Caki2 (cell line): ENCODE data around the gene CTSE. TPM values are rescaled to one million over a fixed set of nuclear protein-coding genes. Genes with fewer than 3 reads are reported as not detected.
A peak's percentile ranks its signal among the peaks of the same experiment; 100 is the strongest.

Experiments
- DNase-seq: peaks from one replicate; pipeline ENCODE4 v3.0.0-alpha.2; 2015; ENCODE audit warnings: low read depth
- in situ Hi-C: cut with HindIII; loops from 2 replicates; pipeline ENCODE4 v1.10.0; 2016; ENCODE audit warnings: low sequenced_read_pairs, low pct_unique_long_range_greater_than_20kb, mixed read lengths
- total RNA-seq: library from RNA; depleted of rRNA; stranded (reverse); fragments of >200 nt; shearing (Covaris generic); gene quantifications from 2 replicates; pipeline ENCODE4 v1.2.3, GENCODE V29; 2014; ENCODE audit warnings: low replicate concordance

The CTSE gene
- total RNA-seq, 1 experiment from 2014 or later = 0.54 TPM

GRCh38 chr1:205980237-205980870 is 43.3 kb downstream of the CTSE start:
- in situ Hi-C loops = no loop called here
- no peak for DNase-seq

- no peak for DNase-seq
- in situ Hi-C loops = loop anchor here (5.0 kb wide), 1 partner anchor 52 kb away; no protein-coding TSS in a partner anchor
Observed at GRCh38 chr1:205979301-205979700, 44.4 kb downstream of the CTSE start.

- DNase-seq = no peak
- in situ Hi-C loops = loop anchor here (5.0 kb wide), 1 partner anchor 51 kb away; no protein-coding TSS in a partner anchor
Observed at GRCh38 chr1:205978676-205979075, 45.0 kb downstream of the CTSE start.

GRCh38 chr1:205977402-205978014 is 46.2 kb downstream of the CTSE start:
- in situ Hi-C loops = loop anchor here (5.0 kb wide), 1 partner anchor 50 kb away; no protein-coding TSS in a partner anchor
- peak; percentile 58 for DNase-seq

- no peak for DNase-seq
Observed at GRCh38 chr1:205976708-205977401, 46.8 kb downstream of the CTSE start.

GRCh38 chr1:205976036-205976435 is 47.7 kb downstream of the CTSE start:
- in situ Hi-C loops = loop anchor here (5.0 kb wide), 1 partner anchor 49 kb away; no protein-coding TSS in a partner anchor
- no peak for DNase-seq

More at GRCh38 chr1:205976708-205977401, 46.8 kb downstream of the CTSE start:
- in situ Hi-C loops = loop anchor here (5.0 kb wide), 1 partner anchor 50 kb away; no protein-coding TSS in a partner anchor

GRCh38 chr1:205975387-205975998 is 48.2 kb downstream of the CTSE start:
- in situ Hi-C loops = loop anchor here (5.0 kb wide), 1 partner anchor 48 kb away; no protein-coding TSS in a partner anchor
- no peak for DNase-seq

- DNase-seq = no peak
- in situ Hi-C loops = loop anchor here (5.0 kb wide), 1 partner anchor 47 kb away; no protein-coding TSS in a partner anchor
Observed at GRCh38 chr1:205974712-205975111, 49.0 kb downstream of the CTSE start.

GRCh38 chr1:205973377-205974232 is 50.1 kb downstream of the CTSE start:
- DNase-seq = no peak
- in situ Hi-C loops = no loop called here

GRCh38 chr1:205972491-205973168 is 51.1 kb downstream of the CTSE start:
- in situ Hi-C loops = no loop called here
- no peak for DNase-seq

- in situ Hi-C loops = no loop called here
- no peak for DNase-seq
Observed at GRCh38 chr1:205972081-205972480, 51.6 kb downstream of the CTSE start.

GRCh38 chr1:205971082-205971481 is 52.6 kb downstream of the CTSE start:
- in situ Hi-C loops = no loop called here
- DNase-seq = no peak

GRCh38 chr1:205970486-205970885 is 53.2 kb downstream of the CTSE start:
- no peak for DNase-seq
- in situ Hi-C loops = no loop called here

GRCh38 chr1:205969229-205969628 is 54.5 kb downstream of the CTSE start:
- in situ Hi-C loops = no loop called here
- no peak for DNase-seq

GRCh38 chr1:205967554-205968335 is 56.0 kb downstream of the CTSE start:
- in situ Hi-C loops = no loop called here
- no peak for DNase-seq

GRCh38 chr1:205965036-205965884 is 58.4 kb downstream of the CTSE start:
- in situ Hi-C loops = no loop called here

More at GRCh38 chr1:205965036-205965884, 58.4 kb downstream of the CTSE start:
- DNase-seq = no peak
